A549 (cell line): ENCODE results near the gene CDH5. TPM values are rescaled to one million over a fixed set of nuclear protein-coding genes. Genes with fewer than 3 reads are reported as not detected.

Experiments
- ATAC-seq, 2 experiments: fragments of 200-7000 bp in 1 of 2; fragments of >200 bp in 1 of 2; cut with Nextera tagmentation in 1 of 2; cut with Tn5 transposase in 1 of 2; 3 replicates each; pipeline versions ENCODE4 v1.8.0 to v1.9.1; 2018 to 2020; ENCODE audit warnings: mild to moderate bottlenecking in 1 of 2, moderate library complexity in 1 of 2
- CTCF ChIA-PET: fragments of 300-600 bp; sonication (Branson Sonifier 250); formaldehyde crosslinking; extraction: SDS; loops from one replicate; lab custom pipeline; 2021; ENCODE audit warnings: antibody characterized with exemption, inconsistent platforms; lab: Yijun Ruan, JAX
- POLR2A ChIA-PET: fragments of 350-600 bp; formaldehyde crosslinking; extraction: SDS; loops from one replicate; lab custom pipeline; 2021; ENCODE audit warnings: antibody characterized with exemption, inconsistent platforms; lab: Yijun Ruan, JAX
- DNase-seq, 2 experiments: peaks; one replicate each; pipeline versions ENCODE4 v3.0.0 to v3.0.0-alpha.2; 2011 to 2016; ENCODE audit warnings: low read depth in 1 of 2, low spot score in 1 of 2
- FAIRE-seq: peaks from 2 replicates; lab custom pipeline; 2011; peaks lifted over from hg19 to GRCh38; lab: Jason Lieb, UNC
- H3K27ac ChIP-seq, 2 experiments: fragments of >200 bp; sonication (Bioruptor Twin); formaldehyde crosslinking; 3 replicates each; pipeline ENCODE4 v1.5.1; 2016 to 2017
- H3K4me1 ChIP-seq: fragments of >200 bp; sonication (Bioruptor Twin); formaldehyde crosslinking; 3 replicates; pipeline ENCODE4 v1.6.1; 2016
- H3K4me2 ChIP-seq: fragments of >200 bp; sonication (Bioruptor Twin); formaldehyde crosslinking; 3 replicates; pipeline ENCODE4 v1.6.1; 2016
- H3K4me3 ChIP-seq: fragments of >200 bp; sonication (Bioruptor Twin); formaldehyde crosslinking; 3 replicates; pipeline ENCODE4 v1.5.1; 2016
- H3K9me3 ChIP-seq: fragments of >200 bp; sonication (Bioruptor Twin); formaldehyde crosslinking; 3 replicates; pipeline ENCODE4 v1.6.1; 2016
- CBX2 ChIP-seq: fragments of 200-600 bp; sonication (generic); IDR thresholded peaks from 2 replicates; pipeline ENCODE4 v1.6.1; 2016; ENCODE audit warnings: low read depth, mild to moderate bottlenecking, borderline replicate concordance
- CHD2 ChIP-seq: fragments of 150-350 bp; IDR thresholded peaks from 2 replicates; pipeline ENCODE4 v1.6.1; 2014; ENCODE audit warnings: low read length; ENCODE audit not compliant: partially characterized antibody
- FOSL2 ChIP-seq, 2 experiments: fragments of 450-650 bp in 1 of 2; fragments of >200 bp in 1 of 2; sonication (Bioruptor Twin) in 1 of 2; formaldehyde crosslinking; IDR thresholded peaks; 2 replicates each; pipeline versions ENCODE4 v1.5.0 to v1.6.1; 2016 to 2020; ENCODE audit warnings: mild to moderate bottlenecking in 1 of 2, moderate library complexity in 1 of 2
- FOXS1 ChIP-seq: fragments of 250-450 bp; sonication (Bioruptor Pico); IDR thresholded peaks from 2 replicates; pipeline ENCODE4 v1.5.0; 2020; ENCODE audit warnings: mild to moderate bottlenecking, moderate library complexity
- GATA3 ChIP-seq: IDR thresholded peaks from 2 replicates; pipeline ENCODE4 v1.6.1; 2012; ENCODE audit warnings: borderline replicate concordance
- HDAC2 ChIP-seq: fragments of 200-600 bp; sonication (generic); IDR thresholded peaks from 2 replicates; pipeline ENCODE4 v1.6.1; 2016
- HOXB13 ChIP-seq: fragments of 250-450 bp; sonication (Bioruptor Pico); IDR thresholded peaks from 2 replicates; pipeline ENCODE4 v1.5.0; 2020; ENCODE audit warnings: low read depth, mild to moderate bottlenecking, moderate library complexity
- JUNB ChIP-seq: fragments of >200 bp; sonication (Bioruptor Twin); formaldehyde crosslinking; IDR thresholded peaks from 2 replicates; pipeline ENCODE4 v1.6.1; 2016
- NFE2L2 ChIP-seq: fragments of 150-350 bp; conservative IDR thresholded peaks from 2 replicates; pipeline ENCODE4 v1.6.1; 2014; ENCODE audit warnings: low read length
- NR3C1 ChIP-seq: fragments of >200 bp; sonication (Bioruptor Twin); formaldehyde crosslinking; IDR thresholded peaks from 3 replicates; pipeline ENCODE4 v1.6.1; 2017
- POLR2A ChIP-seq: IDR thresholded peaks from 2 replicates; pipeline ENCODE4 v1.6.1; 2012; ENCODE audit warnings: mild to moderate bottlenecking, low read length
- RARB ChIP-seq: fragments of 250-450 bp; sonication (Bioruptor Pico); IDR thresholded peaks from 2 replicates; pipeline ENCODE4 v1.8.0; 2021; ENCODE audit warnings: mild to moderate bottlenecking, moderate library complexity
- SREBF2 ChIP-seq: fragments of 450-650 bp; IDR thresholded peaks from 2 replicates; pipeline ENCODE4 v1.6.1; 2014; ENCODE audit warnings: mild to moderate bottlenecking, moderate library complexity
- TFCP2L1 ChIP-seq: fragments of 250-450 bp; sonication (Bioruptor Pico); IDR thresholded peaks from 2 replicates; pipeline ENCODE4 v1.5.0; 2021; ENCODE audit warnings: mild to moderate bottlenecking
- TP53 ChIP-seq: fragments of 250-450 bp; sonication (Bioruptor Pico); IDR thresholded peaks from 2 replicates; pipeline ENCODE4 v1.5.0; 2021; ENCODE audit warnings: mild to moderate bottlenecking, moderate library complexity
- ZC3H11A ChIP-seq: fragments of 450-650 bp; IDR thresholded peaks from 2 replicates; pipeline ENCODE4 v1.6.1; 2014; ENCODE audit warnings: antibody characterized with exemption, mild to moderate bottlenecking
- ZFP36 ChIP-seq: fragments of 450-650 bp; IDR thresholded peaks from 2 replicates; pipeline ENCODE4 v1.6.1; 2014; ENCODE audit warnings: borderline replicate concordance; ENCODE audit not compliant: partially characterized antibody
- ZSCAN20 ChIP-seq: fragments of 250-450 bp; sonication (Bioruptor Pico); IDR thresholded peaks from 2 replicates; pipeline ENCODE4 v1.8.0; 2022; ENCODE audit warnings: mild to moderate bottlenecking, moderate library complexity
- WGBS: methylation state at CpG from one replicate; pipeline ENCODE4 v1.1.6; 2017; ENCODE audit errors: missing lambda C conversion rate; 5-methylcytosine and 5-hydroxymethylcytosine counted together
- polyA plus RNA-seq, 4 experiments: library from polyadenylated mRNA; depleted of rRNA in 3 of 4; stranded (reverse); fragments of >200 nt; fragmentation: RNase III in 1 of 4; extraction: RNeasy Plus Mini Kit Qiagen cat#74134 plus additional on column Dnase treatment in 1 of 4; gene quantifications; 2 replicates in 3 of 4; 3 replicates in 1 of 4; pipeline ENCODE4 v1.2.3, GENCODE V29; 2011 to 2017
- TF ChIP-seq, protein P1 (sequence below): fragments of 200-600 bp; sonication (generic); IDR thresholded peaks from 2 replicates; pipeline ENCODE4 v1.6.1; 2016; ENCODE audit warnings: antibody characterized with exemption, mild to moderate bottlenecking, moderate library complexity
- TF ChIP-seq, protein P2 (sequence below): fragments of >200 bp; sonication (Bioruptor Twin); formaldehyde crosslinking; IDR thresholded peaks from 2 replicates; pipeline ENCODE4 v1.6.1; 2016
- TF ChIP-seq, protein P3 (sequence below): fragments of 250-450 bp; sonication (Bioruptor Pico); IDR thresholded peaks from 2 replicates; pipeline ENCODE4 v1.5.0; 2020; ENCODE audit warnings: low read depth, mild to moderate bottlenecking, moderate library complexity

CDH5 gene
- polyA plus RNA-seq, 2 of the 4 experiments (the other 2 are of a cell fraction) = 0.01 TPM; not detected in 1

DNA sequence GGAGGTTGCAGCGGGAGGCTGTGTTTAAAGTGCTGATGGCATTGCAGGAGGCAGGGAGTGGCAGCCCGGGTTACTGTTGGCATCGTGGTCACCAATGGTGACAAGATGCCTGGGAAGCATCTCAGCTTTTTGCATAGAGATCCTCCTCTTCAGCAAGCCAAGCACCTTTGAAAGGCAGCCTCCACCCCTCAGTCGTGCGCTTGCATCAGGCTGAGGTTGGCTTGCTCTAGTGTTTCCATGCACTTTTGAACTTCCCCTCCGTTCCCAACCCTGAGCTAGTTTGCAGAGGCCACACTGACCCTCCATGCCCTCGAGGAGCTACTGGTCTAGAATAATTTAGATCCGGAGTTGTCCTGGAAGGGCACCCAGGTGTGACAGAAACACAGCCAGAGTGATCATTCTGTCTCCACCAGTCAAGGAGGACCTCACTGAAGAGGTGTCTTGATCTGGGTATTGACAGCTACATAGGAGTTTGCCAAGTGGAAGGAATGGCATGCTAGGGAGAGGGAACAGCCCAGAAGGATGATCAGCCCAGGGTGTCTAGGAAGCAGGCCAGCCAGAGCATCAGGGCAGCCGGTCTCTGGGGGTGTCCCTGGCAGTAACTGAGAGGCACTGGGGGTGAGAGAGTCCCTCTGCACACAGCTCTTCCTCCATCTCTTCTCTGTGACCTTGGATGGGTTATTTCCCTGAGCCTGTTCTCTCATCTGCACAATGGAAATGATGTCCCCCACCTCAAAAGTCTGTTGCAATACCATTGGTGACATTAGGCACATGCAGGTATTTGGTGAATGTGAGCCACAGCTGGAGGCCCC lies 68.3 kb downstream of the CDH5 start:
- DNase-seq (no peak), ATAC-seq (no peak), FAIRE-seq (no peak)
- Histone ChIP-seq H3K4me2 (peak overlapping the region; percentile 61), H3K4me1 (peaks cover 17% of the 10 kb centered on the region), H3K9me3 (no peaks in the 10 kb centered on the region), H3K27ac (peak overlapping the region; percentile 61 to 82; a peak in 5 of 6 replicates), H3K4me3 (no peak overlapping the region)
- POLR2A ChIA-PET = no interaction called here
- WGBS = 67% methylated on average over 9 of the region's 9 CpGs
- CTCF ChIA-PET = interaction anchor here (0.7 to 3.3 kb wide), 7 partner anchors 9 to 77 kb away, joined by 3 to 17 read pairs (median 3); no protein-coding TSS in a partner anchor
- TF ChIP-seq TFCP2L1 (CRISPR knock-in tag) (no peak), NR3C1 (no peak), ZFP36 (peak; percentile 35)

DNA sequence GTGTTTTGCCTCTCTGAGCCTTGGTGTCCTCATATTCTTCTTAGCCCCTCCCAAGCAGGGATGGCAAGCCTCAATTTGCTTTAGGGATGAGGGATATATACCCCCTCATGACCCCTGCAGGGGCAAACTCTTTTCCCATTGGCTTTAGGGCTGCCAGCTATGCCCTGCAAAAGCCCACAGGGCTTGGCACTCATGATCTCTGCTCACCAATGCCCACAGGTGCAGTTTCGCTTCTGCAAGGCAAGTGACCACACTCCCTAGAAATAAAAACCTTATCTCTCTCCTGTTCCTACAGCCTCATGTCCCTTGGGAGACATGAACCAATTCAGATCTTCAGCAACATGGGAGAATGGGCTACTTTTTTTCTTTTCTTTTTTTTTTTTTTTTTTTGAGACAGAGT lies 69.4 kb downstream of the CDH5 start:
- Histone ChIP-seq H3K4me1 (peaks cover 17% of the 10 kb centered on the region), H3K4me2 (no peak overlapping the region), H3K9me3 (no peaks in the 10 kb centered on the region), H3K4me3 (no peak overlapping the region), H3K27ac (no peak overlapping the region)
- POLR2A ChIA-PET = no interaction called here
- FAIRE-seq (no peak), ATAC-seq (no peak), DNase-seq (no peak)
- CTCF ChIA-PET = interaction anchor here (0.6 to 3.3 kb wide), 4 partner anchors 16 to 79 kb away, joined by 3 to 17 read pairs (median 4); no protein-coding TSS in a partner anchor
- no peak for TF ChIP-seq ZSCAN20 (CRISPR knock-in tag)
- no peak for TF ChIP-seq CHD2
- no peak for TF ChIP-seq NFE2L2
- TF ChIP-seq RARB (CRISPR knock-in tag) = no peak
- no peak for TF ChIP-seq FOSL2 (IDR thresholded peaks at IDR 0.05)
- TF ChIP-seq FOSL2 (CRISPR knock-in tag; IDR thresholded peaks at IDR 0.05) = no peak
- TF ChIP-seq JUNB = no peak
- no peak for TF ChIP-seq GATA3
- TF ChIP-seq HDAC2 = no peak
- no peak for TF ChIP-seq TP53 (CRISPR knock-in tag)
- TF ChIP-seq, protein P1, sequence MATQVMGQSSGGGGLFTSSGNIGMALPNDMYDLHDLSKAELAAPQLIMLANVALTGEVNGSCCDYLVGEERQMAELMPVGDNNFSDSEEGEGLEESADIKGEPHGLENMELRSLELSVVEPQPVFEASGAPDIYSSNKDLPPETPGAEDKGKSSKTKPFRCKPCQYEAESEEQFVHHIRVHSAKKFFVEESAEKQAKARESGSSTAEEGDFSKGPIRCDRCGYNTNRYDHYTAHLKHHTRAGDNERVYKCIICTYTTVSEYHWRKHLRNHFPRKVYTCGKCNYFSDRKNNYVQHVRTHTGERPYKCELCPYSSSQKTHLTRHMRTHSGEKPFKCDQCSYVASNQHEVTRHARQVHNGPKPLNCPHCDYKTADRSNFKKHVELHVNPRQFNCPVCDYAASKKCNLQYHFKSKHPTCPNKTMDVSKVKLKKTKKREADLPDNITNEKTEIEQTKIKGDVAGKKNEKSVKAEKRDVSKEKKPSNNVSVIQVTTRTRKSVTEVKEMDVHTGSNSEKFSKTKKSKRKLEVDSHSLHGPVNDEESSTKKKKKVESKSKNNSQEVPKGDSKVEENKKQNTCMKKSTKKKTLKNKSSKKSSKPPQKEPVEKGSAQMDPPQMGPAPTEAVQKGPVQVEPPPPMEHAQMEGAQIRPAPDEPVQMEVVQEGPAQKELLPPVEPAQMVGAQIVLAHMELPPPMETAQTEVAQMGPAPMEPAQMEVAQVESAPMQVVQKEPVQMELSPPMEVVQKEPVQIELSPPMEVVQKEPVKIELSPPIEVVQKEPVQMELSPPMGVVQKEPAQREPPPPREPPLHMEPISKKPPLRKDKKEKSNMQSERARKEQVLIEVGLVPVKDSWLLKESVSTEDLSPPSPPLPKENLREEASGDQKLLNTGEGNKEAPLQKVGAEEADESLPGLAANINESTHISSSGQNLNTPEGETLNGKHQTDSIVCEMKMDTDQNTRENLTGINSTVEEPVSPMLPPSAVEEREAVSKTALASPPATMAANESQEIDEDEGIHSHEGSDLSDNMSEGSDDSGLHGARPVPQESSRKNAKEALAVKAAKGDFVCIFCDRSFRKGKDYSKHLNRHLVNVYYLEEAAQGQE = no peak
- TF ChIP-seq SREBF2 = no peak
- no peak for TF ChIP-seq ZC3H11A
- TF ChIP-seq POLR2A = no peak
- TF ChIP-seq FOXS1 = no peak
- TF ChIP-seq HOXB13 (CRISPR knock-in tag) = no peak
- no peak for TF ChIP-seq CBX2
- TF ChIP-seq TFCP2L1 (CRISPR knock-in tag) = no peak
- TF ChIP-seq, protein P2, sequence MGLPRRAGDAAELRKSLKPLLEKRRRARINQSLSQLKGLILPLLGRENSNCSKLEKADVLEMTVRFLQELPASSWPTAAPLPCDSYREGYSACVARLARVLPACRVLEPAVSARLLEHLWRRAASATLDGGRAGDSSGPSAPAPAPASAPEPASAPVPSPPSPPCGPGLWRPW = no peak
- TF ChIP-seq, protein P3, sequence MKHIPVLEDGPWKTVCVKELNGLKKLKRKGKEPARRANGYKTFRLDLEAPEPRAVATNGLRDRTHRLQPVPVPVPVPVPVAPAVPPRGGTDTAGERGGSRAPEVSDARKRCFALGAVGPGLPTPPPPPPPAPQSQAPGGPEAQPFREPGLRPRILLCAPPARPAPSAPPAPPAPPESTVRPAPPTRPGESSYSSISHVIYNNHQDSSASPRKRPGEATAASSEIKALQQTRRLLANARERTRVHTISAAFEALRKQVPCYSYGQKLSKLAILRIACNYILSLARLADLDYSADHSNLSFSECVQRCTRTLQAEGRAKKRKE = no peak
- 100% methylated on average over 1 of the region's 1 CpG for WGBS
